ENCODE results near the gene TECPR1.

GRCh38 chr7:98196706-98197605 is 55.1 kb downstream of the TECPR1 start:
- TF ChIP-seq CTCF (conservative IDR thresholded peaks at IDR 0.05; ENCODE audit: low read length) (no peak), EZH2phosphoT487 (IDR thresholded peaks at IDR 0.05; ENCODE audit: borderline replicate concordance, low read depth, low read length) (no peak)
